NB4 (cell line): ENCODE measurements around the gene KRAS.
A peak's percentile ranks its signal among the peaks of the same experiment; 100 is the strongest.

Experiments
- DNase-seq: peaks from one replicate; pipeline ENCODE4 v3.0.0; 2010; ENCODE audit warnings: low read depth
- H3K4me3 ChIP-seq: one replicate; pipeline ENCODE4 v1.5.1; 2011; ENCODE audit warnings: mild to moderate bottlenecking, low read depth, low read length, moderate library complexity
- CTCF ChIP-seq: IDR thresholded peaks from one replicate; pipeline ENCODE4 v1.5.1; 2012; ENCODE audit warnings: low read depth, low read length
- MAX ChIP-seq: IDR thresholded peaks from 2 replicates; pipeline ENCODE4 v1.6.1; 2011; ENCODE audit warnings: low read depth, low read length
- MYC ChIP-seq: IDR thresholded peaks from 2 replicates; pipeline ENCODE4 v1.6.1; 2011; ENCODE audit warnings: low read depth, low read length
- POLR2A ChIP-seq: IDR thresholded peaks from 2 replicates; pipeline ENCODE4 v1.6.1; 2011; ENCODE audit warnings: mild to moderate bottlenecking; ENCODE audit not compliant: insufficient read length; ENCODE audit errors: extremely low read depth

KRAS gene

GRCh38 chr12:25207846-25208245 lies 42.9 kb downstream of the KRAS start:
- TF ChIP-seq POLR2A (no peak), MYC (no peak), MAX (no peak), CTCF (no peak)
- no peak for DNase-seq
- H3K4me3 ChIP-seq = no peak overlapping the region

GRCh38 chr12:25207411-25207810 lies 43.3 kb downstream of the KRAS start:
- H3K4me3 ChIP-seq = no peak overlapping the region
- no peak for DNase-seq
- TF ChIP-seq CTCF = no peak

- TF ChIP-seq POLR2A (no peak), MAX (no peak), CTCF (no peak), MYC (no peak)
- no peak overlapping the region for H3K4me3 ChIP-seq
Measured at GRCh38 chr12:25202137-25202536, 48.6 kb downstream of the KRAS start.

GRCh38 chr12:25200703-25201102 lies 50.0 kb downstream of the KRAS start:
- no peak for DNase-seq
- TF ChIP-seq MYC (no peak), POLR2A (no peak), MAX (no peak), CTCF (no peak)
- H3K4me3 ChIP-seq = no peak overlapping the region

More at GRCh38 chr12:25202137-25202536, 48.6 kb downstream of the KRAS start:
- DNase-seq = no peak

GRCh38 chr12:25197608-25198007 lies 53.1 kb downstream of the KRAS start:
- no peak overlapping the region for H3K4me3 ChIP-seq
- TF ChIP-seq MYC = no peak
- TF ChIP-seq POLR2A = no peak
- no peak for TF ChIP-seq CTCF
- no peak for TF ChIP-seq MAX
- peak; percentile 54 for DNase-seq
